Astrocyte (in vitro differentiated cells and primary cell): Measurements from ENCODE around the gene SRGAP2B.
"Not testable (repeated sequence)": the region's sequence is repeated elsewhere in the genome, so short reads cannot be mapped to it uniquely, and the experiment has no call there.

Experiments
- CTCF ChIP-seq: IDR thresholded peaks from 2 replicates; pipeline ENCODE4 v1.5.1; 2011; ENCODE audit warnings: low read depth, mild to moderate bottlenecking, inconsistent platforms, low read length, moderate library complexity; ENCODE audit not compliant: insufficient read depth
- EZH2 ChIP-seq: IDR thresholded peaks from 2 replicates; pipeline ENCODE4 v1.6.1; 2012; ENCODE audit warnings: mild to moderate bottlenecking, low read length, inconsistent platforms; ENCODE audit not compliant: insufficient read depth

GRCh38 chr1:144900841-144901240, 194.3 kb downstream of the SRGAP2B start:
- not testable (repeated sequence) for TF ChIP-seq CTCF, EZH2
